ENCODE data around the gene MRPL9.
"Not testable (repeated sequence)": the region's sequence is repeated elsewhere in the genome, so short reads cannot be mapped to it uniquely, and the experiment has no call there.

The MRPL9 gene

DNA sequence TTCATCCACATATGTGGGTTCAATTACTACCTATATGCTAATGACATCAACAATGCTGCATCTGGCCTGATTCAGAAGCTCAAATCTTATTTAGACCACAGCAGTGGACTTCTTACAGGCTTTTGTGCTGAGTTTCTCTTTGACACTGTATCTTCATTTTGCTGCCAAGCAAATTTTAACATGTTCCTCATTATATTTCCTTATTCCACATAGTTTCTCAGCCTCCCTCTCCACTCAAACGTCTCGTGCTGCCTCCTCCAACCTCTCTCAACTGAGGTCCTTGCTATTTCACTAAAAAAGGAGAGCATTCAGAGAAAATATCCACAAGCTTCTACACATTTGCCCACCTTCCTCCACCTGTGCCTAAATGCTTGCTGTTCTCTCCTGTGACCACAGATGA lies 20.5 kb upstream of the MRPL9 start:
- H3K4me3 ChIP-seq (ENCODE audit: low read depth, low read length): no peak overlapping the region
- TF ChIP-seq, protein P1, sequence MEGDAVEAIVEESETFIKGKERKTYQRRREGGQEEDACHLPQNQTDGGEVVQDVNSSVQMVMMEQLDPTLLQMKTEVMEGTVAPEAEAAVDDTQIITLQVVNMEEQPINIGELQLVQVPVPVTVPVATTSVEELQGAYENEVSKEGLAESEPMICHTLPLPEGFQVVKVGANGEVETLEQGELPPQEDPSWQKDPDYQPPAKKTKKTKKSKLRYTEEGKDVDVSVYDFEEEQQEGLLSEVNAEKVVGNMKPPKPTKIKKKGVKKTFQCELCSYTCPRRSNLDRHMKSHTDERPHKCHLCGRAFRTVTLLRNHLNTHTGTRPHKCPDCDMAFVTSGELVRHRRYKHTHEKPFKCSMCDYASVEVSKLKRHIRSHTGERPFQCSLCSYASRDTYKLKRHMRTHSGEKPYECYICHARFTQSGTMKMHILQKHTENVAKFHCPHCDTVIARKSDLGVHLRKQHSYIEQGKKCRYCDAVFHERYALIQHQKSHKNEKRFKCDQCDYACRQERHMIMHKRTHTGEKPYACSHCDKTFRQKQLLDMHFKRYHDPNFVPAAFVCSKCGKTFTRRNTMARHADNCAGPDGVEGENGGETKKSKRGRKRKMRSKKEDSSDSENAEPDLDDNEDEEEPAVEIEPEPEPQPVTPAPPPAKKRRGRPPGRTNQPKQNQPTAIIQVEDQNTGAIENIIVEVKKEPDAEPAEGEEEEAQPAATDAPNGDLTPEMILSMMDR (IDR thresholded peaks at IDR 0.05; ENCODE audit: borderline replicate concordance, insufficient read depth, low read depth, low read length): no peak

- H3K4me3 ChIP-seq (ENCODE audit: low read depth, low read length): no peak overlapping the region
These were observed 19.4 kb upstream of the MRPL9 start for GRCh38 chr1:151782741-151783140.

GRCh38 chr1:151782026-151782425 lies 18.7 kb upstream of the MRPL9 start:
- H3K4me3 ChIP-seq (ENCODE audit: low read depth, low read length): not testable (repeated sequence)

More at GRCh38 chr1:151782741-151783140, 19.4 kb upstream of the MRPL9 start:
- TF ChIP-seq, protein P1 (IDR thresholded peaks at IDR 0.05; ENCODE audit: borderline replicate concordance, insufficient read depth, low read depth, low read length): no peak

- not testable (repeated sequence) for H3K4me3 ChIP-seq (ENCODE audit: low read depth, low read length)
These were observed 17.4 kb upstream of the MRPL9 start for GRCh38 chr1:151780736-151781135.

GRCh38 chr1:151779852-151780251 lies 16.6 kb upstream of the MRPL9 start:
- TF ChIP-seq, protein P1 (IDR thresholded peaks at IDR 0.05; ENCODE audit: borderline replicate concordance, insufficient read depth, low read depth, low read length): no peak
- H3K4me3 ChIP-seq (ENCODE audit: low read depth, low read length): no peak overlapping the region

DNA sequence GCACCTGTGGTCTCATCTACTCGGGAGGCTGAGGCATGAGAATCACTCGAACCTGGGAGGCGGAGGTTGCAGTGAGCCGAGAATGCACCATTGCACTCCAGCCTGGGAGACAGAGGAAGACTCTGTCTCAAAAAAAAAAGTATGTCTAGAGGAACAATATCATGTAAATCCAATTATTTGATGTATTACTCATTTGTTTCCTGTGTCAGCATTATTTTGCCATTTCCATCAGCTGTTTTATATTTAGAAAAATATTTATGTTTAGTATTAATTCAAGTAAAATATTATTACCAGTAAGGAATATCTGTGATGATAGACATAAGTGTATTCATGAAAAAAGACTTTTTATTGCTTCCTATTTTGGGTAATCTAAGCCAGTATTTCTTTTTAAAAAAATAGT lies 14.0 kb upstream of the MRPL9 start:
- TF ChIP-seq, protein P1 (IDR thresholded peaks at IDR 0.05; ENCODE audit: borderline replicate concordance, insufficient read depth, low read depth, low read length): no peak

GRCh38 chr1:151776665-151777062 lies 13.4 kb upstream of the MRPL9 start:
- TF ChIP-seq, protein P1 (IDR thresholded peaks at IDR 0.05; ENCODE audit: borderline replicate concordance, insufficient read depth, low read depth, low read length): no peak
- H3K4me3 ChIP-seq (ENCODE audit: low read depth, low read length): no peak overlapping the region

More for the DNA sequence above, 14.0 kb upstream of the MRPL9 start:
- no peak overlapping the region for H3K4me3 ChIP-seq (ENCODE audit: low read depth, low read length)

- TF ChIP-seq, protein P1 (IDR thresholded peaks at IDR 0.05; ENCODE audit: borderline replicate concordance, insufficient read depth, low read depth, low read length): no peak
- H3K4me3 ChIP-seq (ENCODE audit: low read depth, low read length): no peak overlapping the region
These were observed 12.8 kb upstream of the MRPL9 start for GRCh38 chr1:151775894-151776664.

Measured in GM12875 (cell line).